ENCODE data around the gene SHANK1. TPM values are rescaled to one million over a fixed set of nuclear protein-coding genes. Genes with fewer than 3 reads are reported as not detected.

The SHANK1 gene
- total RNA-seq, 3 donors from 2014 or later = 0.59 to 0.98 TPM; not detected in 1

GRCh38 chr19:50745221-50745620 is 25.6 kb upstream of the SHANK1 start:
- no peak for DNase-seq (ENCODE audit: low spot score in 2 of 2)
- intact Hi-C loops (cut with DNase I; ENCODE audit: low total_unique reads) = no loop called here
- no peaks in the 10 kb centered on the region for H3K9me3 ChIP-seq
- H3K36me3 ChIP-seq = no peaks in the 10 kb centered on the region
- no peaks in the 10 kb centered on the region for H3K4me1 ChIP-seq
- H3K27ac ChIP-seq = no peak overlapping the region
- H3K27me3 ChIP-seq = peaks cover 0 to 26% of the 10 kb centered on the region in 2 donors
- TF ChIP-seq POLR2A (IDR thresholded peaks at IDR 0.05) = no peak
- TF ChIP-seq POLR2AphosphoS5 (IDR thresholded peaks at IDR 0.05) = no peak
- TF ChIP-seq, protein P1, sequence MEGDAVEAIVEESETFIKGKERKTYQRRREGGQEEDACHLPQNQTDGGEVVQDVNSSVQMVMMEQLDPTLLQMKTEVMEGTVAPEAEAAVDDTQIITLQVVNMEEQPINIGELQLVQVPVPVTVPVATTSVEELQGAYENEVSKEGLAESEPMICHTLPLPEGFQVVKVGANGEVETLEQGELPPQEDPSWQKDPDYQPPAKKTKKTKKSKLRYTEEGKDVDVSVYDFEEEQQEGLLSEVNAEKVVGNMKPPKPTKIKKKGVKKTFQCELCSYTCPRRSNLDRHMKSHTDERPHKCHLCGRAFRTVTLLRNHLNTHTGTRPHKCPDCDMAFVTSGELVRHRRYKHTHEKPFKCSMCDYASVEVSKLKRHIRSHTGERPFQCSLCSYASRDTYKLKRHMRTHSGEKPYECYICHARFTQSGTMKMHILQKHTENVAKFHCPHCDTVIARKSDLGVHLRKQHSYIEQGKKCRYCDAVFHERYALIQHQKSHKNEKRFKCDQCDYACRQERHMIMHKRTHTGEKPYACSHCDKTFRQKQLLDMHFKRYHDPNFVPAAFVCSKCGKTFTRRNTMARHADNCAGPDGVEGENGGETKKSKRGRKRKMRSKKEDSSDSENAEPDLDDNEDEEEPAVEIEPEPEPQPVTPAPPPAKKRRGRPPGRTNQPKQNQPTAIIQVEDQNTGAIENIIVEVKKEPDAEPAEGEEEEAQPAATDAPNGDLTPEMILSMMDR (IDR thresholded peaks at IDR 0.05) = no peak
- H3K4me3 ChIP-seq = no peak overlapping the region

- Histone ChIP-seq H3K4me3 (no peak overlapping the region), H3K36me3 (no peaks in the 10 kb centered on the region), H3K27ac (no peak overlapping the region), H3K4me1 (no peaks in the 10 kb centered on the region), H3K9me3 (no peaks in the 10 kb centered on the region), H3K27me3 (peaks cover 0 to 40% of the 10 kb centered on the region in 2 donors)
- intact Hi-C loops (cut with DNase I; ENCODE audit: low total_unique reads) = no loop called here
- TF ChIP-seq, protein P1 (IDR thresholded peaks at IDR 0.05) = no peak
- TF ChIP-seq POLR2A (IDR thresholded peaks at IDR 0.05) (no peak), POLR2AphosphoS5 (IDR thresholded peaks at IDR 0.05) (no peak)
- no peak for DNase-seq (ENCODE audit: low spot score in 2 of 2)
Observed at GRCh38 chr19:50743537-50743936, 23.9 kb upstream of the SHANK1 start.

- intact Hi-C loops (cut with DNase I; ENCODE audit: low total_unique reads) = no loop called here
- no peaks in the 10 kb centered on the region for H3K4me1 ChIP-seq
- no peak for DNase-seq (ENCODE audit: low spot score in 2 of 2)
- no peaks in the 10 kb centered on the region for H3K9me3 ChIP-seq
- H3K27ac ChIP-seq = no peak overlapping the region
- no peaks in the 10 kb centered on the region for H3K36me3 ChIP-seq
- TF ChIP-seq POLR2AphosphoS5 (IDR thresholded peaks at IDR 0.05) = no peak
- no peak for TF ChIP-seq POLR2A (IDR thresholded peaks at IDR 0.05)
- TF ChIP-seq, protein P1 (IDR thresholded peaks at IDR 0.05) = no peak
- H3K27me3 ChIP-seq = peaks cover 0 to 61% of the 10 kb centered on the region in 2 donors
- no peak overlapping the region for H3K4me3 ChIP-seq
Observed at GRCh38 chr19:50741179-50741933, 21.8 kb upstream of the SHANK1 start.

DNA sequence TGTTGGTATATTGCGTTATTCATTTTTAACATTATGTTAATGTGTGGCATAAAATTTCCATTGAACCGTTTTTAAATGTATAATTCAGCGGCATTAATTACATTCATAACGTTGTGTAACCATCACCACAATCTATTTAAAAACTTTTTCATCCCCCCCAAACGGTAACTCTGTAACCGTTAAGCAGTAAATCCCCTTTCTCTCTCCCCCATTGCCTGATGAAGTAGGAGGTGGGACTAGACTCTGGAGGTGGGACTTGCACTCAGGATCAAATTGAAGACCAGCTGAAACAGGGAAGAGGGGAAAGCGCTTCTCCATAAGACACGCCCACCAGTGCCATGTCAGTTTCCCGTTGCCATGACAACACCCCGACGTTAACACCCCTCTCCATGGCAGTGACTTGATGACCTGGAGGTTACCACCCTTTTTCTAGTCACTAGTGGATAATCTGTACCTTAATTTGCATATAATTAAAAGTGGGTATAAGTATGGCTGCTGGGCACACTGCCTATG is 20.4 kb upstream of the SHANK1 start:
- Histone ChIP-seq H3K9me3 (no peaks in the 10 kb centered on the region), H3K27me3 (peaks cover 0 to 71% of the 10 kb centered on the region in 2 donors), H3K4me3 (no peak overlapping the region), H3K4me1 (no peaks in the 10 kb centered on the region), H3K27ac (no peak overlapping the region), H3K36me3 (no peaks in the 10 kb centered on the region)
- TF ChIP-seq POLR2A (IDR thresholded peaks at IDR 0.05) = no peak
- TF ChIP-seq, protein P1 (IDR thresholded peaks at IDR 0.05) = no peak
- TF ChIP-seq POLR2AphosphoS5 (IDR thresholded peaks at IDR 0.05) = no peak
- no peak for DNase-seq (ENCODE audit: low spot score in 2 of 2)
- intact Hi-C loops (cut with DNase I; ENCODE audit: low total_unique reads) = no loop called here

- Histone ChIP-seq H3K4me1 (no peaks in the 10 kb centered on the region), H3K4me3 (no peak overlapping the region), H3K9me3 (no peaks in the 10 kb centered on the region), H3K27ac (no peak overlapping the region), H3K36me3 (no peaks in the 10 kb centered on the region), H3K27me3 (peaks cover 0 to 71% of the 10 kb centered on the region in 2 donors)
- no peak for DNase-seq (ENCODE audit: low spot score in 2 of 2)
- no peak for TF ChIP-seq POLR2AphosphoS5 (IDR thresholded peaks at IDR 0.05)
- TF ChIP-seq POLR2A (IDR thresholded peaks at IDR 0.05) = no peak
- TF ChIP-seq, protein P1 (IDR thresholded peaks at IDR 0.05) = no peak
- intact Hi-C loops (cut with DNase I; ENCODE audit: low total_unique reads) = no loop called here
Observed at GRCh38 chr19:50739132-50739913, 19.7 kb upstream of the SHANK1 start.
